NOMO-1 (cell line): ENCODE measurements around the gene RNF186.
"Not testable (repeated sequence)": the region's sequence is repeated elsewhere in the genome, so short reads cannot be mapped to it uniquely, and the experiment has no call there.

Source experiments
- DNase-seq, 2 experiments: peaks; one replicate each; lab custom pipeline; 2025; ENCODE audit not compliant: unreplicated experiment in 2 of 2; lab: John Stamatoyannopoulos, UW

The RNF186 gene

DNA sequence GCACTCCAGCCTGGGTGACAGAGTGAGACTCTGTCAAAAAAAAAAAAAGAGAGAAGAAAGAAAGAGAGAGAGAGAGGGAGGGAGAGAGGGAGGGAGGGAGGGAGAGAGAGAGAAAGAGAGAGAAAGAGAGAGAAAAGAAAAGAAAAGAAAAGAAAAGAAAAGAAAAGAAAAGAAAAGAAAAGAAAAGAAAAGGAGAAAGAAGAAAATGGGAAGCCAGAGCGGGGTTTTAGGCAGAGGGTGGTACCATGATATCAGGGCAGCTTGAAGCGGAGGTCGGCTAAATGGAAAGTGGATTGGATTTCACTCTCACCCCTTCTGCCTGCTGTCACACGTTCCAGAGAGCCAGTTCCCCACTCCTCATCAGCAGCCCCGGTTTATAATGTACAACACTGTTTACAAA lies 17.3 kb downstream of the RNF186 start:
- DNase-seq = no peak

DNA sequence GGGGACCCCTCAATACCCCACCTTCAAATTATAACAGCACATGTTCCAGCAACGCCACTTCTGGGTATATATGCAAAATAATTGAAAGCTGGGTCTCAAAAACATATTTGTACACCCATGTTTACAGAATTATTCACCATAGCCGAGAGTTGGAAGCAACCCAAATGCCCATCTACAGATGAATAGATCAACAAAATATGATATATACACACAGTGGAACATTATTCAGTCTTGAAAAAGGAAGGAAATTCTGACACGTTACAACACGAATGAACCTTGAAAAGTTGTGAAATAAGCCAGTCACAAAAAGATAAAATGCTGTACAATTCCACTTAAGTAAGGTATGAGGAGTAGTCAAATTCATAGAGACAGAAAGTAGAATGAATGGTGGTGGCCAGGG lies 20.5 kb downstream of the RNF186 start:
- no peak for DNase-seq

DNA sequence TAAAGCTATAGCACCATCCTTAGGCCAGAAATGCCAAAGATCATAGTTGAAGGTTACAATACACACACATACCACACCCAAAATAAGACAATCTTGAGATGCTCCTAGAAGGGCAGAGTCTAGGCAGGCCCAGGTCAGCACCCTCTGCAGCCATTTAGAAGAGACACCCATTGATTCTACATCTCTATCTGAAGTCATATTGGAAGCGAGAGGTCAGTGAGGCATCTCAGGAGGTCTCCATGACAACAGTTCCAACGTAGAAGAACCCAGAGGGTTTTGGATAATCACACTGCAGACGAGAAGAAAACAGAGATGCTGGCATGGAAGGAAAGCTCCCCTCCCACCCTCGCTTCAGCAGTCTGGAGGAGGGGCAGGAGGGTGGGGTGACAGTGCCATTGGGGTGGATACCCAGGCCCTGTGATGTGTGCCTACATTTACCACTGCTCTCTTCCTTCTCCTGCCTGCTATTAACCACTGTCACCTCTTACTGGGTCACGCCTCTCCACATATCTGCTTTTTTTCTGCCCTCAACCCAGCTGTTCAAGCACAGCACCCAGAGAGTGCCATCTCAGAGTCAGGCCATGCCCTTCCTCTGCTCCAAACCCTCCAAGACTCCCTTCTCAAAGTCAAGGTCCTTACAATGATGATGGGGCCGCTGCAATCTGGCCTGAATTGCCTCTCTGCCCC lies 21.6 kb downstream of the RNF186 start:
- DNase-seq = no peak

DNA sequence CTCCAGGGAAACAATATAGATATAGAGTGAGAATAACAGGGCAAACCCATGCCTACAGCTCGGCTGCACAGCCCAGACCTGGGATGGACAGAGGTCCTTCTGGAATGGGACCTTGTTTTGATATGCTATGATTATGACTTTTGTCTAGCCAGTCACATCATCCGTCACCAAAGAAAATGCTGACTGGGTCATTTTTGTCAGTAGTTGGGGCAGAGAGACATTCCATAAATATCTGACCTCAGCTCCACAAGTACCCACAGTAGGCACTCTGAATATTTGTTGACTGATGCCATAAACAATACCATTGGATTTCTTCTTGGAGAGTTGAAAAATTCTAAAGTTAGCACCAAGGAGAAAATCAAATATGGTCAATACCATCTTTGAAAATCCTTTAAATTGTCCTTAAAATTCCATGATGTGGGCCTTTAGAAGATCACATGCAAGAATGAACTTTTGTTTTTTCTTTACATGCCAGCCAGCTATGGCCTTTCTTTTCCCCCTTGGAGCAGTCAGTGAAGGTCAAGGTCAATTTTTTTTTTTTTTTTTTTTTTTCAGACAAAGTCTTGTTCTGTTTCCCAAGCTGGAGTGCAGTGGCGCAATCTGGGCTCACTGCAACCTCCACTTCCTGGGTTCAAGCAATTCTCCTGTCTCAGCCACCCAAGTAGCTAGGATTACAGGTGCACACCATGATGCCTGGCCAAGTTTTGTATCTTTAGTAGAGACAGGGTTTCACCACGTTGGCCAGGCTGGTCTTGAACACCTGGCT lies 22.7 kb downstream of the RNF186 start:
- DNase-seq = no peak

DNA sequence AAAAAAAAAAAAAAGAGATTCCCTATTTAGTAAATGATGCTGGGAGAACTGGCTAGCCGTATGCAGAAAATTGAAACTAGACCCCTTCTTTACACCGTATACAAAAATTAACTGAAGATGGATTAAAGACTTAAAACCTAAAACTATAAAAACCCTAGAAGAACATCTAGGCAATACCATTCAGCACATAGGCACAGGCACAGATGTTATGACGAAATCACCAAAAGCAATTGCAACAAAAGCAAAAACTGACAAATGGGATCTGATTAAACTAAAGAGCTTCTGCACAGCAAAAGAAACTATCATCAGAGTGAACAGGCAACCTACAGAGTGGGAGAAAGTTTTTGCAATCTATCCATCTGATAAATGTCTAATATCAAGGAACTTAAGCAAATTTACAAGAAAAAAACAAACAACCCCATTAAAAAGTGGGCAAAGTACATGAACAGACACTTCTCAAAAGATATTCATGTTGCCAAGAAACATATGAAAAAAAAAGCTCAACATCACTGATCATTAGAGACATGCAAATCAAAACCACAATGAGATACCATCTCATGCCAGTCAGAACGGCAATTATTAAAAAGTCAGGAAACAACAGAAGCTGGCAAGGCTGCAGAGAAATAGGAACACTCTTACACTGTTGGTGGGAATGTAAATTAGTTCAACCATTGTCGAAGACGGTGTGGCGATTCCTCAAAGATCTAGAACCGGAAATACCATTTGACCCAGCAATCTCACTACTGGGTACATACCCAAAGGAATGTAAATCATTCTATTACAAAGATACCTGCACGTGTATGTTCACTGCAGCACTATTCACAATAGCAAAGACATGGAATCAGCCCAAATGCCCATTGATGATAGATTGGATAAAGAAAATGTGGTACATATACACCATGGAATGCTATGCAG lies 24.8 kb downstream of the RNF186 start:
- not testable (repeated sequence) for DNase-seq

DNA sequence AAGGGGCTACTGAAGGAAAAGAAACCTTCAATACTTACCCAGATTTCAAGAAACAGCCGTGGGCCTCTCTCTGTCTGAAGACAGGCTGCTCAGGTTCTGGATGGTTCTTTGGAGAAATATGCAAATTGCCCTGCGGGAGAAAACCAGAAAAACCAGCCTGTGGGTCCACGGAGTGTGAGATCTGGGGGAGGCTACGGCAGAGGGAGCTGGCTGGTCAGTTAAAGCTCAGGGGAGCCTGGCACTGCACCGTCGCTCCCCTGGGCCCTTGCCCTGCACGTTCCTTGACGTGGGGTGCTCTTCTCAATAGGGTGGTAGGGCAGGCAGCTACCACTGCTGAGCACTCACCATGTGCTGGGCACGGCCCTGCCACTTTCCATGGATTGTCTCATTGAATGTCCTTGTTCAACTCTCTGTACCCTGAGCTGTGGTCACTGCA lies 28.1 kb downstream of the RNF186 start:
- no peak for DNase-seq

DNA sequence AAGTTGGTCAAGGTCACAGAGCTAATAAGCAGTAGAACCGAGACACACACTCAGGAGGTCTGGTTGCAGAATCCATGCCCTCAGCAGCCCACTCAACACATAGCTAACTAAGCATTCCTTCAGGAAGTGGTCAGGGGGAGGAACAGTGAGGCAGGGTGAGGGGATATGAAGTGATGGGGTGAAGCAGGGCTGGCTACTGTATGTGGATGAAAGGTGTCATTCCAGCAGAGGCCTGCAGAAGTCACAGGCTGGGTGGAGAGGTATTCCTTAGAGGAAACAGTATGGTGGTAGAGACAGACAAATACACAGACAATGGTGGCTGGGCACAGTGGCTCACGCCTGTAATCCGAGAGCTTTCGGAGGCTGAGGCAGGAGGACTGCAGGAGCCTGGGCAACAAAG lies 29.4 kb downstream of the RNF186 start:
- DNase-seq = no peak

DNA sequence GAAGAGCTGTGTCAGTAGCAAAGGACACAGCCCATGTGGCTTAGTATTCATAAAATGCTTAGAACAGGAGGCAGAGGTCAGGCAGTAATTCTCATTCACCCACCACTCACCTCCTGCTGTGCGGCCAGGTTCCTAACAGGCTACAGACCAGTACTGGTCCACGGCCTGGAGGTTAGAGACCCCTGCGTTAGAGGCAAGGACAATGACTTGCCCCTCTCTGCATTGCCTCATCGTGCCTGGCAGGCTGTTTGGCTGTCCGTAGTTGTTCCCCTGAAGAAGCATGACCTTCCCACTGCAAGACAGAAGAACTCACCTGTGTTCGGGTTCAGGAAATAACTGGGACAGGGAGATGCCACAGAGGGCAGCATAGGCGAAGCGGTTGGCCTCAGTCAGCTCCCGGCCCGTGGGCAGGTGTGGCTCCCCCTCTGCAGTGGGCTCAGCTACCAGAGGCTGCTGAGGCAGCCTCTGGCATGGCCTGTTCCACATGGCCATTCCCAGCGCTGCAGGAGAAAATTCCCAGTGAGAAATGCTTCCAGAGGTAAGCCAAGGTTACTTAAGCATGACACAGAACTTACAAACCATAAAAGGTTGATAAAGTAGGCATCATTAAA lies 34.7 kb downstream of the RNF186 start:
- no peak for DNase-seq

DNA sequence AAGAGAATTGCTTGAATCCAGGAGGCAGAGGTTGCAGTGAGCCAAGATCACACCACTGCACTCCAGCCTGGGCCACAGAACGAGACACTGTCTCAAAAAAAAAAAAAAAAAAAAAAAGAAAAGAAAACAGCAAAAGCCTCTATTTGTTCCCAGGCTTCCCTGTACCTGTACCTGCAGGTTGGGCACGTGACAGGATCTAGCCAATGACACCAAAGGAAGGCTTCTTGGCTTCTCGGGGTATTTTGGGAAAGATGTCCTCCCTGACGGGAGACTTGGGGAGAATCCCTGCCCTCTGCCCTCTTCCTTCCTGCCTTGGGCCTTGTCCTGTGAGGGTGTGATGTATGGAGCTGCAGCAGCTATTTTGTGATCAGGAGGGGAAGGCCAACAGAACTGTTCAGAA lies 38.1 kb downstream of the RNF186 start:
- DNase-seq = no peak

DNA sequence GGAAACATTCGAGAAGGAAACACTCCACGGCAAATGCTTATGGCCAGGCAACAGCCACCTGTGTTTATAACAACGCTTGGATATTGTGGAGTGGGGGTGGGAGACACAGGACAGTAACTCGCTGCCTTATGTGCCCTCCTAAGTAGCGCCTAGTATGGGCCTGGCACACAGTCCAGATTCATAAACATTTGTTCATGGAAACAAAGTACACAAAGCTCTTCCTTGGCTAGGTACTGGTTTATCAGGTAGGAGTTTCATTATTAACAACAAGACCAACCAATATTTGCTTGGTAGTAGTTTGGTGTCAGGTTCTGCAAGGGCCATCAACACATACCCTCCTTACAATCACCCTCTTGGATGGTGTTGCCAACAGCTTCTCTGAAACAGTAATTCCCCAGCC lies 38.8 kb downstream of the RNF186 start:
- DNase-seq = no peak

DNA sequence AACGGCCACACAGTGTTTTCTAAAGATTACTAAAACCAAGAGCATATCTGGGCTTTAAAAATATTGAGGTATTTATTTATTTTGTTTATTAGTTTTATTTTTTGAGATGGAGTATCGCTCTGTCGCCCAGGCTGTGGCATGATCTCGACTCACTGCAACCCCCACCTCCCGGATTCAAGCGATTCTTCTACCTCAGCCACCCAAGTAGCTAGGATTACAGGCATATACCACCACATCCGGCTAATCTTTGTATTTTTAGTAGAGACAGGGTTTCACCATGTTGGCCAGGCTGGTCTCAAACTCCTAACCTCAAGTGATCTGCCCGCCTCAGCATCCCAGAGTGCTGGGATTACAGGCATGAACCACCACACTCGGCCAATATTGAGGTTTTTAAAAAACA lies 39.3 kb downstream of the RNF186 start:
- DNase-seq = no peak

DNA sequence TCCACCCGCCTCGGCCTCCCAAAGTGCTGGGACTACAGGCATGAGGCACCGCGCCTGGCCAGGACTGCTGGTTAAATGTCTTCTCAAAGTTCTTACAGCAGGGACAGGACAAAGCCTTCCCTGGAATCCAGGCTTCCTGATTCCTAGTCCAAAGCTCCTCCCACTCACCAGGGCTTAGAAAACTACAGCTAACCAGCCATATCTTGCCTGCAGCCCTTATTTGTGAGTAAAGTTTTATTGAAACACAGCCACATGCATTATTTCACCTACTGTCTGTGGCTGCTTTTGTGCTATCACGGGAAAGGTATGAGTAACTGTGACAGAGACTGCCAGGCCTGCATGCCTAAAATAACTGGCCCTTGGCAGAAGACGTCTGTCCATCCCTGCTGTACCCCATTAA lies 39.8 kb downstream of the RNF186 start:
- DNase-seq = no peak

DNA sequence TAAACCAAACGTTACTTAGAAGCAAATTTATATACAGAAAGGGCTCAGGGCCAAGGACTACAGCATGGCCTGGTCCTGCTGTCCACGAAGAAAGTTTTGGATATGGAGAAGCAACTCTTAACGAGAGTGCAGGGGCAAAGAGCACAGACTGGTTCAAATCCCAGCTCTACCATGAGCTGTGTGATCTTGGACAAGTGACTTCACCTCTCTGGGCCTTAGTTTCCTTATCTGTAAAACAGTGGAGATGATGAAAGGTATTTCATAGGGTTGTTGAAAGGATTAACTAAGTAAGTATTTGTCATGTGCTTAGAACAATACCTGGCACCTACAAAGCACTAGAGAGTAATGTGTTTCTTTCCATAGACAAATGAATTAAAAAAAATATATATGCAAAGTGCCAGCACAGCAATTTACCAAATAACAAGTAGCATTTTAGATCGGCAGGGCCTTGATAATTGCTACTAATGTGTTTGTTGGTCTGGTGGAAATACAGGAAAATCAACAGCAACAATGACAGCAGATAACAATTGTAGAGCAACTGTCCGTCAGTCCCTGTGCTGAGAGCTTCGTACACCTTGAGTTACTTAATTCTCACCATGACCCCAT lies 40.8 kb downstream of the RNF186 start:
- DNase-seq = no peak

DNA sequence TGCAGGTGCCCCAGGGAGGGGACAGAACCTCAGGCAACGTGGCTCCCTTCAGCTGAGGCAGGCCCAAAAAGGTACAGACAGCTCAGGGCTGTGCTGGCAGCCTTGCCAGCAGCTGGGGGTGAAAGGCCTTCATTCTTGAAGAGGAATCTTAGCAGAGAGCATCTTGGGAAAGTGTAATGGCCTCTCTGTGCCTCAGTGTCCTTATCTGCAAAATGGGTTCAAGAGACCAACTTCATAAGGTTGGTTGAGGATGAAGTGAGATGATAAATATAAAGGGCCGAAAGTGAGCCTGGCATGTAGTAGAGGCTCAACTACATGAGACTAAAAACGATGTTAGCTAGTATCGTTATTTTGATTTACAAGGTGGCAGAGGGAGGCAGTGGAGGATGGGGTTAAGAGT lies 41.6 kb downstream of the RNF186 start:
- DNase-seq = no peak

DNA sequence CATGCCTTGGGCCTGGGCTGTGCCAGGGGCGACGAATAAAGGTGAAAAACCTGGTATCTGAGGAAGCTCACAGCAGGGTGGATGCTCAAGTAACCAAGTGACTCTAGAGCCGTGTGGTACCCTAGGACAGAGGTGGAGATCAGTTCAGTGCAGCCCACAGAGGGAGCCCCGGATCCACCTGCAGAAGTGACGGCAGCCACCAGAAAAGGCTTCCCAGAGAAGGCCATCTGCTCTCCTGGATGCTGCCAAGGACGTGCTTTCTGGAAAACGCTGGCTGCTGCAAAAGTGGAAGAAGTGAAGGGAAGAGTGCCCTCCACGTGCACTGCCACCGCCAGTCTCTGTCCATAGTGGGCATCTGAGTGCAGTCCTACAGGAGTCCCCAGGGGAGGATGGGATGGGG lies 43.0 kb downstream of the RNF186 start:
- no peak for DNase-seq

DNA sequence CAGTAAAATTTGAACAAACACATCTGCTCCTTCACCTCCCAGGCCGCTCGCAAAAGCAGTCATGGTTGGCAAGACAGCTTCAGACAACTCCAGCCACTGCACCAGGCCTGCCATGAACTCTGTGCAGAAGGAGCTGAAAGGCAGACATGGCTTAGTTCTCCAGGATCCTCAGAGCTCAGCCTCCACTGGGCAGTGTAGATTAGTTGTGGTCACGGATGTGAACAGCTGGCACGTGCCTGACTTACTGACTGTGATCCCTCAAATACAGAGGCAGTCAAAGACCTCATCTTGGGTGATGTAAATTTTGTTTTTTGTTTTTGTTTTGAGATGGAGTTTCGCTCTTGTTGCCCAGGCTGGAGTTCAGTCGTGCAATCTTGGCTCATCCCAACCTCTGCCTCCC lies 43.7 kb downstream of the RNF186 start:
- DNase-seq = no peak

DNA sequence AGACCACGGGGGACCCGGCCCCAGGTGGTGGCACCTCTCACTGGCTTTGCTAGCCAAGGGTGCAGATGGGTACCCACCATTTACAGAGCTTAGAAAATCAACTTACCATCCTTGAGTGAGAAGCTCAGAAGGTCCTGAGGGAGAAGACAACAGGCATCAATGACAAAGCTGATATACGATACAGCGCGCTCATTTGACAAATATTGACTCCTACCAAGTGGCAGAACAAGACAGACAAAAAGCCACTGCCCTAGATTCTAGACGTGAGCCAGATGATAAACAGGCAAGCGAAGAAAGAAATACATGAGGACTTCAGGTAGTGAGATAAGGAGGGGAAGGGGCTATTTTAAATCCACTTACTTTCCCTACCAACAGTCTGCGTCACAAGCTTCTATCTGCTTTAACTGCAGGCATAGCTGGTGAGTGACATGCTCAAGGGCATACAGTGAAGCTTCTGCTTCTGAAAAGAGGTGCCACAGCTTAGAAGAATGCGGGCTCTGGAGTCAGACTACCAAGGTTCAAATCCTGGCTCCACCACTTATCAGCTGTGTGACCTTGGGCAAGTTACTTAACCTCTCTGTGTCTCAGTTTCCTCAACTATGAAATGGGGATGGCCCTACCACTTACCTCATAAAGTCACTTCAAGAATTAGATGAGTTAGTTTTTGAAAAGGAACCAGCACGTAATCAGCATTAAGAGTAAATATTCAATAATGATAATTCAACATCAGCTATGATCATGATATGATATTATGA lies 44.5 kb downstream of the RNF186 start:
- no peak for DNase-seq

DNA sequence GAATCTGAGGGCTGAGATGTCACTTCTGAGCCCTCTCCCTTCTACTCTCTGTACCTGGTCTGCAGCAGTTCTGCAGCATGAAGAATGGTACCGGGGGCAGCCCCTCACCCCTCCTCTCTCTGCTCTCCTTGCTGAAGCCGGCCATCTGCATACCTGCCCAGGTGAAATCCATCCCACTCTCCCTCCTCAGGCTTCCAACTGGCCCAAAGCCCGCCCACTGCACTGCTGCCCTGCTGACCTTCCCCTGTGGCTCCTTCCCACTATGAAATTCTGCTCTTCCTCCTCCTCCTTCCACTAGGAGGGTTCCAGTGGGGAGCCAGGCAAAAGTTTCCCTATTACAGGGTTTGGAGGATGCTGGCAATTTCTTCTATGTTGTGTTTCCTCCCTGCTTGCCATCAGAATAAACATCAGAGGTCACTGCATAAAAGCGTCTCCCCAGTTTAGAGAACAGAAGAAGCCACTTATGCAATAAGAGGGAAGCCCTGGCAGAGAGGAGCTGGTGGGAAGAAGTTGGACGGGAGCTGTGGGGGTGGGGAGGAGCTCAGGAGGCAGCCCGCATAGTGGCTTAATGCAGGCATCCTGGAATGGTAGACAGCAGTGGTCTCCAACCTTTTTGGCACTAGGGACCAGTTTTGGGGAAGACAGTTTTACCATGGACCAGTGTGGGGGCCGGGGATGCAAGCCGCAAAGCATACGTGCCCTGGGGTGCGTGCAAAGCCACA lies 45.7 kb downstream of the RNF186 start:
- DNase-seq = no peak
